Thymus (tissue), 14 donors: ENCODE results near the gene TRIM36. TPM values are rescaled to one million over a fixed set of nuclear protein-coding genes. Genes with fewer than 3 reads are reported as not detected.

Experiments used
- DNase-seq, 9 donors: peaks; one replicate each; pipeline ENCODE4 v3.0.0-alpha.2; 2013; ENCODE audit warnings: low spot score in 9 of 9, low read depth in 6 of 9, missing footprints in 1 of 9
- H3K27ac ChIP-seq, 2 donors: one replicate each; pipeline ENCODE4 v1.5.1; 2013; ENCODE audit warnings: control low read depth in 1 of 2, low read depth in 1 of 2, low read length in 1 of 2, mild to moderate bottlenecking in 1 of 2, moderate library complexity in 1 of 2
- H3K27me3 ChIP-seq, 2 donors: one replicate each; pipeline ENCODE4 v1.5.1; 2013; ENCODE audit warnings: low read length in 1 of 2; ENCODE audit not compliant: control insufficient read depth in 2 of 2, insufficient read depth in 1 of 2
- H3K36me3 ChIP-seq, 2 donors: one replicate each; pipeline ENCODE4 v1.5.1; 2013; ENCODE audit warnings: low read length in 1 of 2, mild to moderate bottlenecking in 1 of 2, moderate library complexity in 1 of 2; ENCODE audit not compliant: control insufficient read depth in 2 of 2, insufficient read depth in 2 of 2
- H3K4me1 ChIP-seq, 2 donors: one replicate each; pipeline ENCODE4 v1.5.1; 2013; ENCODE audit warnings: low read length in 2 of 2; ENCODE audit not compliant: control insufficient read depth in 2 of 2, insufficient read depth in 2 of 2
- H3K4me3 ChIP-seq, 2 donors: one replicate each; pipeline ENCODE4 v1.5.1; 2013; ENCODE audit warnings: low read length in 2 of 2, control low read depth in 1 of 2, mild to moderate bottlenecking in 1 of 2
- H3K9me3 ChIP-seq, 2 donors: one replicate each; pipeline ENCODE4 v1.5.1; 2013; ENCODE audit warnings: low read length in 1 of 2, mild to moderate bottlenecking in 1 of 2; ENCODE audit not compliant: control insufficient read depth in 2 of 2, insufficient read depth in 1 of 2
- WGBS: extraction: QIAGEN DNeasy Blood & Tissue Kit; methylation state at CpG from one replicate; pipeline ENCODE4 v1.1.7; 2013; 5-methylcytosine and 5-hydroxymethylcytosine counted together
- long read RNA-seq, 10 donors: transcript quantifications; one replicate each; lab custom pipeline, GENCODE V29; 2026
- polyA plus RNA-seq: library from polyadenylated mRNA; stranded (reverse); fragments of 200-250 nt; gene quantifications from one replicate; pipeline ENCODE4 v1.2.3, GENCODE V29; 2013
- total RNA-seq: library from RNA; stranded (reverse); fragments of 120-200 nt; gene quantifications from one replicate; pipeline ENCODE4 v1.2.4, GENCODE V29; 2013
- donor health status: healthy.

The TRIM36 gene, protein sequence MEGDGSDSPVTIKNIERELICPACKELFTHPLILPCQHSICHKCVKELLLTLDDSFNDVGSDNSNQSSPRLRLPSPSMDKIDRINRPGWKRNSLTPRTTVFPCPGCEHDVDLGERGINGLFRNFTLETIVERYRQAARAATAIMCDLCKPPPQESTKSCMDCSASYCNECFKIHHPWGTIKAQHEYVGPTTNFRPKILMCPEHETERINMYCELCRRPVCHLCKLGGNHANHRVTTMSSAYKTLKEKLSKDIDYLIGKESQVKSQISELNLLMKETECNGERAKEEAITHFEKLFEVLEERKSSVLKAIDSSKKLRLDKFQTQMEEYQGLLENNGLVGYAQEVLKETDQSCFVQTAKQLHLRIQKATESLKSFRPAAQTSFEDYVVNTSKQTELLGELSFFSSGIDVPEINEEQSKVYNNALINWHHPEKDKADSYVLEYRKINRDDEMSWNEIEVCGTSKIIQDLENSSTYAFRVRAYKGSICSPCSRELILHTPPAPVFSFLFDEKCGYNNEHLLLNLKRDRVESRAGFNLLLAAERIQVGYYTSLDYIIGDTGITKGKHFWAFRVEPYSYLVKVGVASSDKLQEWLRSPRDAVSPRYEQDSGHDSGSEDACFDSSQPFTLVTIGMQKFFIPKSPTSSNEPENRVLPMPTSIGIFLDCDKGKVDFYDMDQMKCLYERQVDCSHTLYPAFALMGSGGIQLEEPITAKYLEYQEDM
- total RNA-seq (1.8 TPM), polyA plus RNA-seq (2.0 TPM)
- long read RNA-seq, donor 1 = 0 reads
- long read RNA-seq, donor 2 = 0 reads
- long read RNA-seq, donor 3 = 0 reads
- long read RNA-seq, donor 4 = 0 reads
- long read RNA-seq, donor 5 = 0 reads
- long read RNA-seq, donor 6, full-length matches to known transcripts = 1 of 1 reads
- long read RNA-seq, donor 6, partial matches to known transcripts = 0 of 1 reads
- long read RNA-seq, donor 6, other reads (novel, unspliced or antisense) = 0 of 1 reads
- long read RNA-seq, donor 7 = 0 reads
- long read RNA-seq, donor 8 = 0 reads
- long read RNA-seq, donor 9 = 0 reads
- long read RNA-seq, donor 10 = 0 reads

DNA sequence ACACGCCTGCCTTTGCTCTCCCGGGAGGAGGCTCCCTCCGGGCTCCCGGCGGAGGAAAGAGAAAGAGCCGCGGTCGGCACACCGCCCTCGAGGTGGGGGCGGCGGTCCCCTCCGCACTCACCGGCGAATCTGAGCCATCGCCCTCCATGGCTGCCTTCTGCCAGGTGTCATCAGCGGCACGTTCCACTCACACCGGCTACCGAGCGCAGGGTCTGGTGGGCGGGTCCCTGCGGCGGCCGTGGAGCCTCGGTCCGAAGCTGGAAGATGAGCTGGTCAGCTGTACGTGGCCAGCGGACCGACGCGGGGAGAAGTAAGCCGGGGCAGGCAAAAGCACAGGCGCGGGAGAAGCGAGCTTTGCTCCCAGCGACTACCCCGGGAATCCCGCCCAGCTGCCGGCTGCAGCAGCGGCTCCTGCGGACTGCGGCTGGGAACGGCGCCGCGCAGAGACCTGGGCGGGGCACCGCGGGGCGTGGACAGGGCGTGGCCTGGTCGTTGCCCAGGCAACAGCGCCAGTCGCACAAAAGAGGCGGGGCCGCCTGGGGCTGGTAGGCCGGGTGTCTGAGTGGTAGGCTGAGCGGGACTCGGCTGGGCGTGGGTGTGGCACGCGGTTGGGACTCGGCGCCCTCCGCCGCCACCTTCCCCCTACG is at the start of gene TRIM36:
Gene TRIM36 (minus strand): TSS at position 422 of the 647 bp plus-strand sequence. CDS start 274 bp downstream, at position 148.
- peak within 1 kb of the TSS; percentile 60 to 65 for H3K4me3 ChIP-seq
- peak; percentile 68 to 95 (median 86) for DNase-seq
- H3K27ac ChIP-seq = no peak within 1 kb of the TSS
- H3K27me3 ChIP-seq = peaks cover 37 to 79% of the 10 kb centered on the region in 2 donors
- H3K36me3 ChIP-seq = no peaks in the 10 kb centered on the region
- H3K9me3 ChIP-seq = peaks cover 4 to 23% of the 10 kb centered on the region in 2 donors
- WGBS = under 1% methylated on average over 68 of the region's 68 CpGs
- H3K4me1 ChIP-seq = peaks cover 11 to 19% of the 10 kb centered on the region in 2 donors

DNA sequence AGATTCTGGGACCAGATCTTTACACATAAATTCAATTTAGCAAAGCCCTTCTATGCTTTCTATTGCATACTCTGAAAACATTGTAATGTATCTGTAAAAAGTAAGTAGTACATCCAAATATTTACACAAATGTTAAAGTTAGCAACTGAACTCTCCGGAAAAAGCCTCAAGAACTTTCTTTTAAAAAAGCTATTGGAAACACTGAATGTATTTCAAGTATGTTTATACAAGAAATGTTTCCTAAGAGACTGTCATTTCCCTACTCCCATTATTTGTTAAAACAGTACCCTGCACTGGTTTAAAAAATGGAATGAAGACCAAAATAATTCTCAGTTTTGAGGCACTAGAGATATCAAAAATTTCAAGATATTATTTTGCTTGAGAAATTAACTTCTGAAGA is 44.8 kb upstream of the TRIM36 start:
- H3K4me3 ChIP-seq = no peak overlapping the region
- DNase-seq = no peak
- no peaks in the 10 kb centered on the region for H3K27me3 ChIP-seq
- no peak overlapping the region for H3K27ac ChIP-seq
- WGBS = 100% methylated on average over 1 of the region's 1 CpG
- H3K4me1 ChIP-seq = no peaks in the 10 kb centered on the region
- H3K9me3 ChIP-seq = no peaks in the 10 kb centered on the region
- H3K36me3 ChIP-seq = peaks cover 0 to 10% of the 10 kb centered on the region in 2 donors

DNA sequence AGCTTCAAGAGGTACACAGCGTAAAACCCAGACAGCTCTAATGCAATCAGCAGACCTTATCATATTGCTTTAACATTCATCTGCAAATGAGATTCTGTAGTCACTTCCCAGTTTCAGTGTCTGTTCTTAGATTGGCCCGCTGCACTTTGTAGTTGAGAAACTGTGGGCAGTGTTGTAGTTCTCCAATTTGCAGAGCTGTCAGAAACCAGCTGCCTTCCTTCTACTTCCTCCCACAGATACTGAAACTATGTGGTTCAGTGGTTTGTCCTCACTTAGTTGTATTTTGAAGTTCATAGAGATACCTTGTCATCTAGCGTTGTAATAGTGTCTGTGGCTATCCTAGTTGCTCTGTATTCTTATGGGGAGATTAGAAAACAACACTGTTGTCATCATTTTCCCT is 39.6 kb upstream of the TRIM36 start:
- no peaks in the 10 kb centered on the region for H3K27me3 ChIP-seq
- no peak overlapping the region for H3K27ac ChIP-seq
- 18% methylated on average over 3 of the region's 3 CpGs for WGBS
- H3K36me3 ChIP-seq = peaks cover 0 to 3% of the 10 kb centered on the region in 2 donors
- H3K9me3 ChIP-seq = no peaks in the 10 kb centered on the region
- H3K4me3 ChIP-seq = no peak overlapping the region
- peak; percentile 6 to 83 (median 44) for DNase-seq
- H3K4me1 ChIP-seq = no peaks in the 10 kb centered on the region

DNA sequence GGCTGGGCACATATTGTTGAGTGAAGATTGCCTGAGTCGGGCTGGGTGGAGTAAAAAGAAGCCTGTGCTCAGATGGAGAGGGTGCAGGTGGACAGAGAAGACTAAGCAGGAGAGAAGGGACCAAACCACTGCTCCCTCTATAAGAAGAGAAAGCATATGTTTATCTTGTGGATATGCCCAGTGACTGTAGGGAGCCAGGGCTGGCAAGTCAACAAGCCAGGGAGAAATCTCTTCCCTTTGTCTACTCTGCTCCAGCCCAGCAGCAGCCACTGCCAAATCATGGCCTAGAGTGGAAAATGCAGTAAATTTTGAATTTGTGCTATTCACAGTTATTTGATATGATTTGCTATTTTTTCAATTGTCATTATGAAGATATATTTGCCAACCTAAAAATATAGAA is 33.2 kb upstream of the TRIM36 start:
- Histone ChIP-seq H3K27me3 (no peaks in the 10 kb centered on the region), H3K4me1 (no peaks in the 10 kb centered on the region), H3K27ac (no peak overlapping the region), H3K9me3 (no peaks in the 10 kb centered on the region), H3K4me3 (no peak overlapping the region), H3K36me3 (no peaks in the 10 kb centered on the region)
- WGBS = 91% methylated on average over 1 of the region's 1 CpG
- DNase-seq = no peak

DNA sequence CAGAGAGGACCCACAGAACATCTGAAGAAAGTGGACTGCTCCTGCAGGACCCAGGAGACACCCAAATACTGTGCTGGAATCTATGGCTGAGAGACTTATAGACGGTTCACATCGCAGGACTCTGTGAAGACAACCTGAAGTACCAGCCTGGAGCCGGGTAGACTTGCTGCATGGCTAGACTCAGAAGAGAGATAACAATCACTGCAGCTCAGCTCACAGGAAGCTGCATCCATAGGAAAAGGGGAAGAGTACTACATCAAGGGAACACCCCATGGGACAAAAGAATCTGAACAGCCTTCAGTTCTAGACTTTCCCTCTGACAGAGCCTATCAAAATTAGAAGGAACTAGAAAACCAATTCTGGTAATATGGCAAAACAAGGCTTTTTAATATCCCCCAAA is 26.5 kb upstream of the TRIM36 start:
- H3K4me1 ChIP-seq = no peaks in the 10 kb centered on the region
- WGBS = 94% methylated on average over 3 of the region's 3 CpGs
- no peaks in the 10 kb centered on the region for H3K27me3 ChIP-seq
- no peak overlapping the region for H3K27ac ChIP-seq
- no peaks in the 10 kb centered on the region for H3K36me3 ChIP-seq
- no peaks in the 10 kb centered on the region for H3K9me3 ChIP-seq
- H3K4me3 ChIP-seq = no peak overlapping the region
- no peak for DNase-seq

DNA sequence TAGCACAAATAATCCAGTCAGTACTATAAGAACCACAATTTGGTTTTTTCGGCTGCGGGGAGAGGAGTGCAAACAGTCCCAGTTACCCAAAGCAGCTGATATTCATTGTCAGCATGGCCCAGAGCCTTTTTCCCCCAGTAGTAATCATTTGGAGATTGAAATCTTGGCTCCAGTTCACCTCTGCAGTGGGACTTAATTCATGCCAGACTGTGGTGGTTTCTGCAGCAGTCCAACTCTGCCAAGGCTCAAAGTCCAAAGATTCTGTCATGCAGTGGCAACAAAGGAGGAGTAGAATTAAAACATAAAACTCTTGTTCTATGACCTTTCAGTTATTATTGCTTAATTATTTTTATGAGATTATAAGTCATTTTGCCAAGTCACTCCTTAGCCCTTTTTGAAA is 25.0 kb upstream of the TRIM36 start:
- Histone ChIP-seq H3K9me3 (no peaks in the 10 kb centered on the region), H3K27me3 (peaks cover 0 to 2% of the 10 kb centered on the region in 2 donors), H3K27ac (no peak overlapping the region)

DNA sequence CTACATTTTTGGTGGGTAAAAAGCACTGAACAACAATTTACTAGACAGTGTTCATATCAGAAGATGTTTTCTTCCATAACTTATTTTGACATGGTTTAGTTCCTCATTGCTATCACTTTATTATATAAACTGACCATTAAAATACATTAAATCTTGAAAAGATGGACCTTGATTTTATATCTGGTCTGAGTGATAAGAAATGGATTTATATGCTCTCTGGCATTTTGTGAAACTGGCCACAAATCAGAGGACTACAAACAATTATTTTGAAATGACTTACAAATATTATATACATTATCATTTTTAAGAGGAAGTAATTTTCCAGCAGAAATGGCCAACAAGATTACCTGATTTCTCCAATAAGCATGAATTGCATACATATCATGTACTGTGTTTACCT is 23.6 kb upstream of the TRIM36 start:
- peaks cover 0 to 2% of the 10 kb centered on the region in 2 donors for H3K27me3 ChIP-seq
- no peak for DNase-seq
- H3K4me1 ChIP-seq = no peaks in the 10 kb centered on the region
- no peak overlapping the region for H3K27ac ChIP-seq
- H3K4me3 ChIP-seq = no peak overlapping the region
- H3K9me3 ChIP-seq = no peaks in the 10 kb centered on the region
- H3K36me3 ChIP-seq = no peaks in the 10 kb centered on the region

More for the DNA sequence above, 25.0 kb upstream of the TRIM36 start:
- 97% methylated on average over 2 of the region's 2 CpGs for WGBS
- Histone ChIP-seq H3K36me3 (no peaks in the 10 kb centered on the region), H3K4me3 (no peak overlapping the region), H3K4me1 (no peaks in the 10 kb centered on the region)
- DNase-seq = no peak

DNA sequence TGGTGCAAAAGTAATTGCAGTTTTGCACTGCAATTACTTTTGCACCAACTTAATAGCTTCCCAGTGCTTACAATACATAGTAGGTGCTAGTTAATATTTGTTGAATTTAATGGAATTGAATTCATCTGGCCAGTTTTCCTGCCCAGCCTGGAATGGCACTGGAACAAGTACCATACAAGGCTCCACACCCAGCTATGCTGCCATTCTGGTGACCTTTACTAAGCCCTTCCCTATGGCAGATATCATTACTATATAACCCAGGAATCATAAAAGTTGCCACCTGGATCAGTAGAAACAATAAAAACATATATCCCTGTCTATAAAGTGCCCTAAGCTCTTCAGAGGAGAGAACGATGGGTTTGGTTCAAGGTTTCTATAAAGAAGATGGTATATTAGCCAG is 22.4 kb upstream of the TRIM36 start:
- H3K4me3 ChIP-seq = no peak overlapping the region

More for the DNA sequence above, 22.4 kb upstream of the TRIM36 start:
- Histone ChIP-seq H3K27me3 (peaks cover 0 to 2% of the 10 kb centered on the region in 2 donors), H3K4me1 (no peaks in the 10 kb centered on the region), H3K9me3 (no peaks in the 10 kb centered on the region), H3K27ac (no peak overlapping the region), H3K36me3 (no peaks in the 10 kb centered on the region)
- 97% methylated on average over 1 of the region's 1 CpG for WGBS
- DNase-seq = no peak
